GM21390 (cell line): ENCODE results near the gene MAML2.

Experiments used
- ATAC-seq: cut with Tn5 transposase; IDR thresholded peaks from one replicate; pipeline ENCODE4 v1.9.1; 2021; ENCODE audit not compliant: unreplicated experiment

MAML2 gene

GRCh38 chr11:96215826-96216225 lies 127.2 kb downstream of the MAML2 start:
- ATAC-seq, result peak; percentile 18

DNA sequence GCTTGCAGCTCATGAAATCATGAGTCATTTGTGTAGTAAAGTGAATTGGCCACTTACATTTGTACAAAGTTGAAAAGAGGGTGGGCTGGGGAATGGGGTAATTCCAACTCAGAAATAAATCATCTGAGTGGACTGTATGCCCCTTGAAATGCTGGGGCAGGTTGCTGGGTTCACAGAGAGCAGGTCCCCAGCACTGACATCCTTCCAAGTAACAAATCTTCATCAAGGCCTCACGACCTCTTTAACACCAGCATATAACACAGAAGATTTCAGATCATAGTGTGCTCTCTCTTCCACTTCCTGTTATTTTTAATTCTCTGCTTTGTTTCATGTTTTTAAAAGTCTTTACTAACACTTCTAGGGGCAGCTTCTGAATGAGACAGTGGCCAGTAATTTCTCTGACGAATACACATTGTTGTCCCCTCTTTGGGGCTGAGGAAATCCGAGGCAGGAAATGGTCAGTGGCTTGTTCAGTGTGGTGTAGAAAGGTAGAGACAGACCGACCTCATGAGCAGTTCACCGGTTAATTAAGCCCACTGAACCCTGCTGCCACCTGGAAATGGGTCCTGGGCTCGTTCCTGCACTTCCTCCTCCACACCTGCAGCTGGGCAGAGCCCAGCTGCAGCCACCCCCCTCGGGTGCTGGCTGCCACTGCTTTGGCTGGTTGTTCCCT lies 127.7 kb downstream of the MAML2 start:
- peak; percentile 80 for ATAC-seq

DNA sequence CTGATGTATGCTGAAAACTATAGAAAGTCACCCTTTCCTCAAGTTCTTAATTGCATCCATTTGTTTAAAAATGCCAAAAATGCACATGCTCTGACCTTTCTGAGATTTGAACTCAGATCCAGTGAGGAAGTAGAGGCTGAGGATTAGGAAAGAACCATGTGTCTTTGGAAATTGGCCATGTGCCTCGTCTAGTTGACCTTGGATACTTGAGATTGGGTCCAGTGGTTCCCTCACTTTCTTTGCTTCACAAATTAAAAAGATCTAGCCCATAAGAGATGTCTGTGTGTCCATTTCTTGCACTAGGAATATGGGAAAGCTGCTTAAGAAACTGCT lies 128.3 kb downstream of the MAML2 start:
- ATAC-seq, result no peak

DNA sequence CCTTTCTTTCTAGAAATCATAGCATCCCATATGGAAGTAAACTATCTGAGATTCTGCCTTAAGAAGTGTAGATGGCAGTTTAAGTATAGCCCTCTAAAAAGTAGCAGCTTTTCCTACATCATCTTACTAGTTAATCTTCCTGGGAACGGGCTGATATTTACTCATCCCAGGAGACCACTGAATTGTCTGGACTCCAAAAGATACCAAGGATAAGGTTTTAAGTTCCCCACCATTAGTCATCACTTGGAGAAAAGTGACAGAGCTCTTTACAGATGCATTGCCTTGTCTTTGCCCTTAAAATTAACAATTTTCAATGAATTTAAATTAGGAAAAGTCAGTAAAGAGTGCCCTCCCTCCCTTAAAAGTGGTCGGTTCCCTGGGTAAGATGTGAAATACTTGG lies 129.5 kb downstream of the MAML2 start:
- no peak for ATAC-seq

- ATAC-seq, result no peak
Measured at GRCh38 chr11:96211436-96211835, 131.6 kb downstream of the MAML2 start.

GRCh38 chr11:96207459-96208449 lies 135.2 kb downstream of the MAML2 start:
- peak; percentile 56 for ATAC-seq

DNA sequence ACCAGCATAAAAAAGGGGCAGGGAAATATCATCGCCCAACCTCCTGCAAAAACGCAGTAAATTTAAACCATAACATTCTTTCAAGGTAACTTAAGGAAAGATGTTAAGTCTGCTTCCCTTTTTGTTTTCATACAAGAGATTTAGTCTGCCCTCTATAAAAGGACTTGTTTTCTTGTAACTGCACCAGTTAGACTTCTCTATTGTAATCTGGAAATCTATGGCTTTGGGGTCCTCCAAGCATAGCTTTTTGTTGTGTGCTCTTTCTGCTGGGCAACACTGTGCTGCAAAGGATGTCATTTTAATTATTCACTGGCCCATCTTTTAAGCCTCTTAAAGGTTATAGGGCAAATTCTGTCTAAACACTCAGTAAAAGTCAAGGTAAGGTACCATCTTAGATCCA lies 136.0 kb downstream of the MAML2 start:
- ATAC-seq, result no peak

GRCh38 chr11:96205460-96205809 lies 137.6 kb downstream of the MAML2 start:
- no peak for ATAC-seq

DNA sequence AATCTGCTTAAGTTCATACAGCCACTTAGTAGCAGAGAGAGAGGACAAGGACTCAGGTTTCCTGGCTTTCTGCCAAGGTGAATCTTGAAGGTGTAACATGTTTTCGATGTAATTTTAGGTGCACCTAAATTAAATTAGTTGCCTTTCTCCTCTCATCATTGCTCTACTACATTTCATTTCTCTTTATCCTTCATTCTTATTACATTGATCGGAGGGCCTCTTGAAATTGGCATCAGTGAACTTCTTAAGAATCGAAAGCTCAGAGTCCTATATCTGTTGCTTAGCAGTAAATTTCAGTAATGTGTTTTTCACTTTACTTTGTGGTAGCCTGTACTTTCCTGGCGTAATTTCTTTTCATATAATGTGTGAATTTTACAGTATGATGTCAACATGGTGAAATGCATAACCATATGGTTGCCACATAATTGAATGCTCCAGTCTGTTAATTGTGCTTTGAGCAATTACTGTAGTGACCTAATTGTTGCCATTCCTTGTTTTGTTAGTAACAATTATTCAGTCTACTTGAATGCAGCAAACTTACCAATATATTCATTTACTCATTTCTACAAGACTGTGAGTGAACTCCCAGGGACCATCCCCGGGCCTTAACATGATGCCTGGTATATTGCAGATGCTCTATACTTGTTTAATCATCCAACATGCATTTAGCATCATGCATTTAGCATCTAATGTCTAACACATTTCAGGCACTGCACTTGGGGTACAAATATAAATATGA lies 138.1 kb downstream of the MAML2 start:
- no peak for ATAC-seq

GRCh38 chr11:96204366-96204659 lies 138.7 kb downstream of the MAML2 start:
- ATAC-seq, result no peak

DNA sequence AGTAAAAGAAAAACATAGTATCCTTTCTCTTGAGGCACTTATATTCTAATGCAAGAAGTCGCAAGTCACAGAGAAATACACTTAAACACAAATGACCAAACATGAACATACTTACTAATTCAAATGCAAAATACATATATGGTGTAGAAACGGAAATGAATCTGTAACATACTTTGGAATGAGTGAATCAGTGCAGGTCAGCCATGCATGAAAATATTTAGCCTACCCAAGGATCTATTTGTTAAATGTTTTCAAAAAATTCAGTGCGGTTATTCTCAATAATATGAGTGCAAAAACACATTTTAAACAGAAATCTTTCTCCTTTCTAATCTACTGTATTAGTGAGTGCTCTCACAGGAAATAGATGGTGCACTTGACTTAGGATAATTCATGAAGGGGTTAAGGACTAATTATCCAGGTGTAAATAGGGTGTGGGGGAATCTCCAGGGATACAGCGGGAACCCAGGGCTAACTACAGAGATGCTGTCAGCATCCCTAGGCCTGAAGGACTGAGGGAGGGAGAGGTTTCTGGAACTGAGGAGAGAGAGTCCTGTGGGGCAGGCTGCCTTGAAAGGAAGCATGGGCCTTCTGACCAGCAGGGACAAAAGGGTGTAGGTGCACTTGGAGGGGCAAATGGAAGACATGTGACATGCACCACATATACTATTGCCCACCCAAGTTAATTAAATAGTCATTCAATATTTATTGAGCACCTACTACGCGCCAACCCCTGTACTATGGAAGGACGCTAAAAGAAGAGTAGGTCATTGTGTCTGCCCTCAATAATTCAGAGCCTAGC lies 139.2 kb downstream of the MAML2 start:
- no peak for ATAC-seq

DNA sequence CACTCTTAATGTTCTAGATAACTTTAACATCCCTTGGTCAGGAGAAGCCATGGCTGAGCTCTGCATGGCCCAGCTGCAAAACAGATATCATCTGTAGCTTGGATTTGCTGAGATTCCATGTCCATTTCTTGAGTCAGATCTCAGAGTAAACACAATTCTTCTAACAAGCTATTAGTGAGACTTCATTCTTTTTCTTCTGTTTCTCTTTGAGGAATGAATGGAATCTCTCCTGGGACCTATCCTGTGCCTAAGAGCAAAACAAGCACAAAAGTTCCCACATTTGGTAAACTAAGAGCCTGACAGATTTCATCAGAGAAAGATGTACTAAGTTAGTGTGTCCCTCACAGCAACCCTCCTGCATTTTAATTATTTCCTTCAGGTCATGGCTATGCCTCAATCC lies 142.8 kb downstream of the MAML2 start:
- no peak for ATAC-seq

DNA sequence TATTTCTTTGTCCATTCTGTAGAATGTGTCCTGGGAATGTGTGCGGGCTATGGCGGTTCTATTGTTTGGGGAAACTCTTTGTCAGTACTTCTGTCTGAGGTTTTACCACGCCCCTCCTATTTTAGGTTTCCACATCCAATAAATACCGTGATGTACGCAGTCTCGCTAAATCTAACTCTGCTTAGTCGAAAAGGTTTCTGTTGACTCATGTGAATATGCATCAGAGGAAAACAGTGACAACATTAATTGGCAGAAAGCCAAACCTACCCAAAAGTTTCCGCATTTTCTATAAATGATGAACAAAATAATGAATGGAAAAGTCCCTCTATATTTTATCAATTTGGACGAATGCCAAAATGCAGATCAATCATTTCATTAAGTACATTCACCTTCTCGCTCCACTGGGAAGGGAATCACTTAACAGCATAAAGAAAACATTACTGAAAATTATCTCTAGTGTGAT lies 143.4 kb downstream of the MAML2 start:
- ATAC-seq, result no peak

GRCh38 chr11:96197801-96198701 lies 144.9 kb downstream of the MAML2 start:
- ATAC-seq, result peak; percentile 74

GRCh38 chr11:96197103-96197502 lies 145.9 kb downstream of the MAML2 start:
- ATAC-seq, result no peak

DNA sequence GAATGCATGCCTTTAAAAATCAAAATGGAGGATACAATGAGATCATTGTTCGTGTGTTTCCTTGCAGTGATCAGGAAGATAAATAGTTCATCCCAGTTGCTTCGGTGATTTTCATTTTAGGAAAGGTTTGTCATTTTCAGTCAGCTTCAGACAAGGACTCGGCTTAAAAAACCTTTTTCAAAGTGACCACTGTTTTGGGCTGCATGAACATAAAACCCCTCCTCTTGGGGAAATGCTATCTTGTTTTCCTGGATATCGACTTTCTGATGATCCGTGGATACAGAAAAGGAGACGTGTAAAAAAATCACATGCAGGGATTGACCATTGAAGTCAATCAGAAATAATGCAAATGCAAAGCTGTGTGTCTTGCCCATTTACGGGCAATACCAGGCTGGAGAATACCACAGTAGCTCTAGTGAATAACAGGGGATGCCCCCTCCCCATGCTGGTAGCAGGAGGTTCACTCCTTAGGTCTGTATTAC lies 146.8 kb downstream of the MAML2 start:
- ATAC-seq, result no peak

DNA sequence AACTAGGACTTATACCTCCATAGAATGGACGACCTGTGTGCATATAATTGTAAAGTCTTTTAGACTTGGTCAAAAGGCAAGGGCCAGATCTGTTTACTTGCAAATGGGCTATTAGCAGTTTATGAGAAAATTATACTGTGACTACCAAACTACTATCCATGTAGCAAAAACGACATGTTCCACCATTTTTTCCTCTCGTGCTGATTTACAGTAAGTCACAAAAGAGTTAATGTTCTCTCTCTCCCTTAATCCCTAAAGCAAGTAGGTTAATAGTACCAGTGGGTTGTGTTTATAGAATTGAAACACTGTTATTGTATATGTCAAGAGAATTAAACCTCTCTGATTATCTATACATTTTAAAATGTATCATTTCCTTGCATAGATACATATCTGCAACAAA lies 147.3 kb downstream of the MAML2 start:
- no peak for ATAC-seq

- no peak for ATAC-seq
Measured at GRCh38 chr11:96194581-96195374, 148.2 kb downstream of the MAML2 start.
